ENCODE measurements around the gene CTAGE8. TPM values are rescaled to one million over a fixed set of nuclear protein-coding genes. Genes with fewer than 3 reads are reported as not detected.

The CTAGE8 gene, protein sequence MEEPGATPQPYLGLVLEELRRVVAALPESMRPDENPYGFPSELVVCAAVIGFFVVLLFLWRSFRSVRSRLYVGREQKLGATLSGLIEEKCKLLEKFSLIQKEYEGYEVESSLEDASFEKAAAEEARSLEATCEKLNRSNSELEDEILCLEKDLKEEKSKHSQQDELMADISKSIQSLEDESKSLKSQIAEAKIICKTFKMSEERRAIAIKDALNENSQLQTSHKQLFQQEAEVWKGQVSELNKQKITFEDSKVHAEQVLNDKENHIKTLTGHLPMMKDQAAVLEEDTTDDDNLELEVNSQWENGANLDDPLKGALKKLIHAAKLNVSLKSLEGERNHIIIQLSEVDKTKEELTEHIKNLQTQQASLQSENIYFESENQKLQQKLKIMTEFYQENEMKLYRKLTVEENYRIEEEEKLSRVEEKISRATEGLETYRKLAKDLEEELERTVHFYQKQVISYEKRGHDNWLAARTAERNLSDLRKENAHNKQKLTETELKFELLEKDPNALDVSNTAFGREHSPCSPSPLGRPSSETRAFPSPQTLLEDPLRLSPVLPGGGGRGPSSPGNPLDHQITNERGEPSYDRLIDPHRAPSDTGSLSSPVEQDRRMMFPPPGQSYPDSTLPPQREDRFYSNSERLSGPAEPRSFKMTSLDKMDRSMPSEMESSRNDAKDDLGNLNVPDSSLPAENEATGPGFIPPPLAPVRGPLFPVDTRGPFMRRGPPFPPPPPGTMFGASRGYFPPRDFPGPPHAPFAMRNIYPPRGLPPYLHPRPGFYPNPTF
- total RNA-seq (2022; extraction: Qiagen RNA extraction), result not detected in 5 replicates

DNA sequence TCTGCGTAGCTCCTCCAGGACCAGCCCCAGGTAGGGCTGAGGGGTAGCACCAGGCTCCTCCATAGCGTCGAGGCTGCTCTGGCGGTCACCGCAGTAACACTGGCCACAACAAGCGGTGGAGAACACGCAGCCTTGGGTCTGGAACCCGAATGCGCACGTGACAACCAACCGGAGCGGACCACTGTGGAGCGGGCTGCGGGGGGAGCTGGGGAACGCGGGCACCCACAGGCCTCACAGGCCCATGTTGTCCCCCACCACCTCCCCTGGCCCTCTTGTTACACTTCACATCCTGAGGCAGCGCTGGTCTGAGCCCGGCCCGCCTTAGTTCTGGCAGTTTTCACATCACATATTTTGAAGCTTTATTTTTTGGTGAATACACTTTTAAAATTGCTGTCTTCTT, at the start of gene CTAGE8:
Gene CTAGE8 (minus strand): TSS at position 101 of the 400 bp plus-strand sequence. CDS start 38 bp downstream, at position 63.

DNA sequence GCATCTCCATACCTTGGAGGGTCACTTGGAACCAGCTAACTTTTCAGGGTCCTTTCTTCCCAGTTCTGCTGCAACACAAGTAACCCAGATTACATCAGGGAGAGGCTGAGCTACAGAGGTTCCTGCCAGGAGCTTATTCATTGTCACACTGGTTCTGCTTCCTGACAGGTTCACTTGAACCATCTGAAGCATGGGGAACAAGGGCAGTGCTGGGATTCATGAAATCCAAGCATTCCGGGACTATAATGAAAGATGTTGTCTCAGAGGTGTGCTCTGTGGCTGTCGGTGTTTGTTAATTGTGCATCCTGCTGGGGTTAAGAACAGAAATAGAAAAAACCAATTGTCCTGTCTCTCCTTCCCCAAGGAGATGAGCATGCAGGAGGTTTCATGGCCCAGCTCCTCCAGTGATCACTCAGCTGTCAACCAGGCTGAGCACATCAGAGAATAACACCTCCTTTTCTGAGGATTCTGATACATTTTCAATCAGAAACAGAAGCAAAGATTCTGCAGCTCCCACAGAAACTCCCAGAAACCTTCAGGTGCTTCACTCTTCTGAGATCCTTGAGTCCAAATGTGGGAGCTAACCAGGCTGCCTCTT, 42.9 kb upstream of the CTAGE8 start, which contains the start of gene OR2A1:
Gene OR2A1 (plus strand): TSS at position 548 of the 598 bp plus-strand sequence. CDS start 5,706 bp downstream, outside the sequence.

GRCh38 chr7:144264692-144265091, 4.4 kb downstream of the CTAGE8 start, which contains the start of gene OR2A7:
OR2A7 (minus strand) TSS chr7:144264792; CDS start chr7:144259628, 5,164 bp downstream.

DNA sequence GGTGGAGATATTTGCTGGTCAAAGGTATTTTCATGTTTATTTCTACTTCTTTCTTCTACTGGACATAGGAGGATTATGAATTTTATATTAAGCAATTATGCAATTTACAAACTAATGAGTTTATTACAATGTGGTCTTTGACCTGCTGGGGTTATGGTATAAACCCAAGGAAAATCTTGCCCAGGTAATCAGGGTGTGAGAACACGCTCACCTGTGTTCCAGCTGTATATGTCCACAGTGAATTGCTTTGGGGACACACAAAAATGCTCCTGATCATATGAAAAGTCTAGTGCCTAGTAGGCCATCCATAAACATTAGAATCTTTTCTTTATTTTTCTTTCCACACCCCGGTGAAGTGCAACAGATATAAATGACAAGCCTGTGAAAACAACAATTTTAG, 29.7 kb downstream of the CTAGE8 start, which contains the start of gene OR2A42:
Gene OR2A42 (minus strand): TSS at position 241 of the 400 bp plus-strand sequence. CDS start 6,762 bp downstream, outside the sequence.

Other genes with a start within 250 kb of the CTAGE8 start
- not detected in 5 replicates for gene OR2A5, start 220.3 kb downstream of the CTAGE8 start, total RNA-seq (2022; extraction: Qiagen RNA extraction)
- gene OR2A25, start 199.5 kb downstream of the CTAGE8 start, total RNA-seq (2022; extraction: Qiagen RNA extraction), result not detected in 5 replicates
- not detected in 5 replicates for gene OR2A12, start 183.0 kb downstream of the CTAGE8 start, total RNA-seq (2022; extraction: Qiagen RNA extraction)
- not detected in 5 replicates for gene OR2A2, start 159.7 kb downstream of the CTAGE8 start, total RNA-seq (2022; extraction: Qiagen RNA extraction)
- not detected in 5 replicates for gene OR2A14, start 146.1 kb downstream of the CTAGE8 start, total RNA-seq (2022; extraction: Qiagen RNA extraction)
- 0.03 TPM in 1 of 5 replicates, not detected in the others for gene CTAGE4, start 85.8 kb downstream of the CTAGE8 start, total RNA-seq (2022; extraction: Qiagen RNA extraction)
- 0.37 to 0.68 TPM (median 0.39 TPM) in 5 replicates for gene ARHGEF35, start 73.5 kb downstream of the CTAGE8 start, total RNA-seq (2022; extraction: Qiagen RNA extraction)
- not detected in 5 replicates for gene OR2A42, start 29.7 kb downstream of the CTAGE8 start, total RNA-seq (2022; extraction: Qiagen RNA extraction)
- gene OR2A7, start 4.5 kb downstream of the CTAGE8 start, total RNA-seq (2022; extraction: Qiagen RNA extraction), result not detected in 5 replicates
- not detected in 5 replicates for gene OR2A1, start 43.1 kb upstream of the CTAGE8 start, total RNA-seq (2022; extraction: Qiagen RNA extraction)
- gene ARHGEF5, start 86.1 kb upstream of the CTAGE8 start, total RNA-seq (2022; extraction: Qiagen RNA extraction), result 2.5 to 2.9 TPM (median 2.7 TPM) in 5 replicates
- not detected in 5 replicates for gene NOBOX, start 134.4 kb upstream of the CTAGE8 start, total RNA-seq (2022; extraction: Qiagen RNA extraction)

Data from A549 treated with Hydrocortisone at 1 μM for 4 hours (cell line).